Measurements from ENCODE around the gene NTMT1. TPM values are rescaled to one million over a fixed set of nuclear protein-coding genes. Genes with fewer than 3 reads are reported as not detected.

The NTMT1 gene
- total and polyA plus RNA-seq, 9 of the 15 experiments (the other 6 are each of a cell fraction or from before 2014, with no cell fraction given) = 42.1 to 116 (median 74.7) TPM

DNA sequence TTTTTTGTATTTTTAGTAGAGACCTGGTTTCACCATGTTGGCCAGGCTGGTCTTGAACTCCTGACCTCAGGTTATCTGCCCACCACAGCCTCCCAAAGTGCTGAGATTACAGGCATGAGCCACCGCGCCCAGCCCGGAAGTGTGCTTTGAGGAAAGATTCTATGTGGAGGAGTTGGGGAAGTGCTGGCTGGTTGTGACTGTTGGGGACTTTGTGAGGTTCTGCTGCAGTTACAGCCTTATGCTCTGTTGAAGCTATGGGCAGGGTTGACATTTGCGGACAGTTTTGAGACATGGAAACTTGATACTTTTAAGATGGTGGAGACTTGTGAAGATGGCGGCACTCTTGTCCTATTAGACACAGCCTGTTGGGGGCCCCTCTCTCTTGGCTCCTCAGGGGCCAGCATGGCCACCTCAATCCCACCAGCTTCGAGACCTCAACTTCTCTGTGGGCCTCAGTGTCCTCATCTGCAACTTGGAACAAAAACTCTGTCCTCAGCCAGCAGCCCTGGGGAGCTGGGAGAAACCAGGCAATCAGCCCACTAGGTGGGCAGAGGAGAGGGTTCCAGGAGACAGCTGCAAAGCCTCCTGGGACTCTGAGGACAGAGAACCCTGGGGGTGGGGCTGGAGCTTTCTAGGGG lies 29.9 kb upstream of the NTMT1 start (continued):
- TF ChIP-seq, protein P1, sequence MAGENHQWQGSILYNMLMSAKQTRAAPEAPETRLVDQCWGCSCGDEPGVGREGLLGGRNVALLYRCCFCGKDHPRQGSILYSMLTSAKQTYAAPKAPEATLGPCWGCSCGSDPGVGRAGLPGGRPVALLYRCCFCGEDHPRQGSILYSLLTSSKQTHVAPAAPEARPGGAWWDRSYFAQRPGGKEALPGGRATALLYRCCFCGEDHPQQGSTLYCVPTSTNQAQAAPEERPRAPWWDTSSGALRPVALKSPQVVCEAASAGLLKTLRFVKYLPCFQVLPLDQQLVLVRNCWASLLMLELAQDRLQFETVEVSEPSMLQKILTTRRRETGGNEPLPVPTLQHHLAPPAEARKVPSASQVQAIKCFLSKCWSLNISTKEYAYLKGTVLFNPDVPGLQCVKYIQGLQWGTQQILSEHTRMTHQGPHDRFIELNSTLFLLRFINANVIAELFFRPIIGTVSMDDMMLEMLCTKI (IDR thresholded peaks at IDR 0.05; ENCODE audit: partially characterized antibody) = no peak
- TF ChIP-seq, protein P2, sequence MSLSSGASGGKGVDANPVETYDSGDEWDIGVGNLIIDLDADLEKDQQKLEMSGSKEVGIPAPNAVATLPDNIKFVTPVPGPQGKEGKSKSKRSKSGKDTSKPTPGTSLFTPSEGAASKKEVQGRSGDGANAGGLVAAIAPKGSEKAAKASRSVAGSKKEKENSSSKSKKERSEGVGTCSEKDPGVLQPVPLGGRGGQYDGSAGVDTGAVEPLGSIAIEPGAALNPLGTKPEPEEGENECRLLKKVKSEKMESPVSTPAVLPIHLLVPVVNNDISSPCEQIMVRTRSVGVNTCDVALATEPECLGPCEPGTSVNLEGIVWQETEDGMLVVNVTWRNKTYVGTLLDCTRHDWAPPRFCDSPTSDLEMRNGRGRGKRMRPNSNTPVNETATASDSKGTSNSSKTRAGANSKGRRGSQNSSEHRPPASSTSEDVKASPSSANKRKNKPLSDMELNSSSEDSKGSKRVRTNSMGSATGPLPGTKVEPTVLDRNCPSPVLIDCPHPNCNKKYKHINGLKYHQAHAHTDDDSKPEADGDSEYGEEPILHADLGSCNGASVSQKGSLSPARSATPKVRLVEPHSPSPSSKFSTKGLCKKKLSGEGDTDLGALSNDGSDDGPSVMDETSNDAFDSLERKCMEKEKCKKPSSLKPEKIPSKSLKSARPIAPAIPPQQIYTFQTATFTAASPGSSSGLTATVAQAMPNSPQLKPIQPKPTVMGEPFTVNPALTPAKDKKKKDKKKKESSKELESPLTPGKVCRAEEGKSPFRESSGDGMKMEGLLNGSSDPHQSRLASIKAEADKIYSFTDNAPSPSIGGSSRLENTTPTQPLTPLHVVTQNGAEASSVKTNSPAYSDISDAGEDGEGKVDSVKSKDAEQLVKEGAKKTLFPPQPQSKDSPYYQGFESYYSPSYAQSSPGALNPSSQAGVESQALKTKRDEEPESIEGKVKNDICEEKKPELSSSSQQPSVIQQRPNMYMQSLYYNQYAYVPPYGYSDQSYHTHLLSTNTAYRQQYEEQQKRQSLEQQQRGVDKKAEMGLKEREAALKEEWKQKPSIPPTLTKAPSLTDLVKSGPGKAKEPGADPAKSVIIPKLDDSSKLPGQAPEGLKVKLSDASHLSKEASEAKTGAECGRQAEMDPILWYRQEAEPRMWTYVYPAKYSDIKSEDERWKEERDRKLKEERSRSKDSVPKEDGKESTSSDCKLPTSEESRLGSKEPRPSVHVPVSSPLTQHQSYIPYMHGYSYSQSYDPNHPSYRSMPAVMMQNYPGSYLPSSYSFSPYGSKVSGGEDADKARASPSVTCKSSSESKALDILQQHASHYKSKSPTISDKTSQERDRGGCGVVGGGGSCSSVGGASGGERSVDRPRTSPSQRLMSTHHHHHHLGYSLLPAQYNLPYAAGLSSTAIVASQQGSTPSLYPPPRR (CRISPR knock-in tag; IDR thresholded peaks at IDR 0.05; ENCODE audit: borderline replicate concordance) = no peak
- TF ChIP-seq ZNF174 (CRISPR knock-in tag; IDR thresholded peaks at IDR 0.05) = no peak
- TF ChIP-seq HNRNPL (IDR thresholded peaks at IDR 0.05; ENCODE audit: low read depth, low read length) = no peak
- TF ChIP-seq ZNF408 (CRISPR knock-in tag; IDR thresholded peaks at IDR 0.05; ENCODE audit: low read depth) = no peak
- TF ChIP-seq, protein P3, sequence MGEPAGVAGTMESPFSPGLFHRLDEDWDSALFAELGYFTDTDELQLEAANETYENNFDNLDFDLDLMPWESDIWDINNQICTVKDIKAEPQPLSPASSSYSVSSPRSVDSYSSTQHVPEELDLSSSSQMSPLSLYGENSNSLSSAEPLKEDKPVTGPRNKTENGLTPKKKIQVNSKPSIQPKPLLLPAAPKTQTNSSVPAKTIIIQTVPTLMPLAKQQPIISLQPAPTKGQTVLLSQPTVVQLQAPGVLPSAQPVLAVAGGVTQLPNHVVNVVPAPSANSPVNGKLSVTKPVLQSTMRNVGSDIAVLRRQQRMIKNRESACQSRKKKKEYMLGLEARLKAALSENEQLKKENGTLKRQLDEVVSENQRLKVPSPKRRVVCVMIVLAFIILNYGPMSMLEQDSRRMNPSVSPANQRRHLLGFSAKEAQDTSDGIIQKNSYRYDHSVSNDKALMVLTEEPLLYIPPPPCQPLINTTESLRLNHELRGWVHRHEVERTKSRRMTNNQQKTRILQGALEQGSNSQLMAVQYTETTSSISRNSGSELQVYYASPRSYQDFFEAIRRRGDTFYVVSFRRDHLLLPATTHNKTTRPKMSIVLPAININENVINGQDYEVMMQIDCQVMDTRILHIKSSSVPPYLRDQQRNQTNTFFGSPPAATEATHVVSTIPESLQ (CRISPR knock-in tag; IDR thresholded peaks at IDR 0.05) = no peak
- no peak for TF ChIP-seq ZNF830 (CRISPR knock-in tag; IDR thresholded peaks at IDR 0.05)
- no peak for TF ChIP-seq NFYB (IDR thresholded peaks at IDR 0.05; ENCODE audit: extremely low read depth, insufficient read length)
- TF ChIP-seq ZC3H4 (CRISPR knock-in tag; IDR thresholded peaks at IDR 0.05; ENCODE audit: borderline replicate concordance) = no peak
- no peak for TF ChIP-seq JUNB (CRISPR knock-in tag; conservative IDR thresholded peaks at IDR 0.05)
- TF ChIP-seq RBM34 (IDR thresholded peaks at IDR 0.05; ENCODE audit: borderline replicate concordance, insufficient read depth, low read length) = no peak
- TF ChIP-seq LARP7 (IDR thresholded peaks at IDR 0.05) = no peak
- TF ChIP-seq RBM39 (optimal IDR thresholded peaks at IDR 0.05; ENCODE audit: low read depth, low read length) = no peak
- TF ChIP-seq U2AF2 (optimal IDR thresholded peaks at IDR 0.05; ENCODE audit: low read depth, low read length) = no peak
- peak; percentile 92 for TF ChIP-seq BCOR (IDR thresholded peaks at IDR 0.05)
- TF ChIP-seq, protein P4, sequence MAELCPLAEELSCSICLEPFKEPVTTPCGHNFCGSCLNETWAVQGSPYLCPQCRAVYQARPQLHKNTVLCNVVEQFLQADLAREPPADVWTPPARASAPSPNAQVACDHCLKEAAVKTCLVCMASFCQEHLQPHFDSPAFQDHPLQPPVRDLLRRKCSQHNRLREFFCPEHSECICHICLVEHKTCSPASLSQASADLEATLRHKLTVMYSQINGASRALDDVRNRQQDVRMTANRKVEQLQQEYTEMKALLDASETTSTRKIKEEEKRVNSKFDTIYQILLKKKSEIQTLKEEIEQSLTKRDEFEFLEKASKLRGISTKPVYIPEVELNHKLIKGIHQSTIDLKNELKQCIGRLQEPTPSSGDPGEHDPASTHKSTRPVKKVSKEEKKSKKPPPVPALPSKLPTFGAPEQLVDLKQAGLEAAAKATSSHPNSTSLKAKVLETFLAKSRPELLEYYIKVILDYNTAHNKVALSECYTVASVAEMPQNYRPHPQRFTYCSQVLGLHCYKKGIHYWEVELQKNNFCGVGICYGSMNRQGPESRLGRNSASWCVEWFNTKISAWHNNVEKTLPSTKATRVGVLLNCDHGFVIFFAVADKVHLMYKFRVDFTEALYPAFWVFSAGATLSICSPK (IDR thresholded peaks at IDR 0.05; ENCODE audit: borderline replicate concordance) = no peak
- TF ChIP-seq ZNF3 (CRISPR knock-in tag; IDR thresholded peaks at IDR 0.05) = no peak
- TF ChIP-seq IFI16 (CRISPR knock-in tag; IDR thresholded peaks at IDR 0.05) = no peak
- no peak for TF ChIP-seq POLR2B (IDR thresholded peaks at IDR 0.05; ENCODE audit: low read depth, partially characterized antibody)

All from K562 (cell line).